ENCODE data around the gene CDC42EP3.

DNA sequence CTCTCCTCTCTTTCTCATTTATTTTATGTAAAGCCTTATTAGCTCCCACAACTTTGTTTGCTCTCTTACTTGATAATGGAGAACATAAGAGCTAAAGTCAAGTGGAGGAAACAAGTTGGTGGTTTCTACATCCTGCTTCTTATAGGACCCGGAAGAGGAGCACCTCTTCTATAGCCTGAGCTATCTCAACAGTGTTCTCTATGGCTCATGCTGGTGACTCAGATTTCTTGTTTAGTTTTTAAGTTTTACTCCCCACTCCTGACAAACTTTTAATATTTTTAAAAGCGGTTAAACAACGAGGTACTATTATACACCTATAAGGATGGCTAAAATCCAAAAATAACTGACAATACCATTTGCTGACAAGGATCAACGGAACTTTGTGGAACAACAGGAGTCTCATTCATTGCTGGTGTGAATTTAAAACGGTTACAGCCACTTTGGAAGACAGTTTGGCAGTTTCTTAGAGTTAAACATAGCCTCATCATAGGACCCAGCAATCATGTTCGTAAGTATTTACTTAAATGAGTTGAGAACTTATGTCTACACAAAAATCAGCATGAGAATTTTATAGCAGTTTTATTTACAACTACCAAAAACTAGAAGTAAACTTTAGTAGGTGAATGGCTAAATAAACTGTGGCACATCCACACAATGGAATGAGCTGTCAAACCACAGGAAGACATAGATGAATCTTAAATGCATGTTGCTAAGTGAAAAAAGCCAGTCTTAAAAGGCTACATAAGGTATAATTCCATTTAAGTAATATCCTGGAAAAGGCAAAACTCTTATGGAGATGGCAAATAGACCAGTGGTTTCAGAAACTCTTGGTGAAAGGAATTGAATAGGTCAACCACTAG is 12.7 kb upstream of the CDC42EP3 start:
- TF ChIP-seq POLR2A (IDR thresholded peaks at IDR 0.05; ENCODE audit: low read length) (no peak), GATA1 (IDR thresholded peaks at IDR 0.05; ENCODE audit: low read depth, low read length) (no peak)

Measured in erythroblast (primary cell).